ENCODE results near the gene CACNG5.
A peak's percentile ranks its signal among the peaks of the same experiment; 100 is the strongest.

Gene CACNG5

GRCh38 chr17:66850692-66851091 lies 15.8 kb downstream of the CACNG5 start:
- no peak for DNase-seq

- no peak for DNase-seq
These were observed 20.3 kb downstream of the CACNG5 start for GRCh38 chr17:66855204-66855603.

GRCh38 chr17:66858226-66859083 lies 23.5 kb downstream of the CACNG5 start:
- no peak for DNase-seq

- no peak for DNase-seq
These were observed 24.4 kb downstream of the CACNG5 start for GRCh38 chr17:66859353-66859752.

- DNase-seq, result no peak
These were observed 25.3 kb downstream of the CACNG5 start for GRCh38 chr17:66860204-66860603.

GRCh38 chr17:66863820-66864219 lies 28.9 kb downstream of the CACNG5 start:
- DNase-seq, result no peak

- no peak for DNase-seq
These were observed 30.2 kb downstream of the CACNG5 start for GRCh38 chr17:66865151-66865550.

- no peak for DNase-seq
These were observed 39.0 kb downstream of the CACNG5 start for GRCh38 chr17:66873962-66874361.

GRCh38 chr17:66884931-66885330 lies 50.0 kb downstream of the CACNG5 start:
- DNase-seq, result no peak

GRCh38 chr17:66885417-66885816 lies 50.5 kb downstream of the CACNG5 start:
- DNase-seq, result no peak

- no peak for DNase-seq
These were observed 54.7 kb downstream of the CACNG5 start for GRCh38 chr17:66889480-66890230.

GRCh38 chr17:66892246-66892645 lies 57.3 kb downstream of the CACNG5 start:
- no peak for DNase-seq

GRCh38 chr17:66893382-66893781 lies 58.5 kb downstream of the CACNG5 start:
- DNase-seq, result no peak

- no peak for DNase-seq
These were observed 58.9 kb downstream of the CACNG5 start for GRCh38 chr17:66893863-66894262.

GRCh38 chr17:66897141-66897540 lies 62.2 kb downstream of the CACNG5 start:
- no peak for DNase-seq

- DNase-seq, result no peak
These were observed 63.6 kb downstream of the CACNG5 start for GRCh38 chr17:66898536-66898935.

GRCh38 chr17:66900126-66901010 lies 65.5 kb downstream of the CACNG5 start:
- no peak for DNase-seq

- peak; percentile 49 for DNase-seq
These were observed 68.4 kb downstream of the CACNG5 start for GRCh38 chr17:66903296-66903695.

GRCh38 chr17:66903781-66904180 lies 68.9 kb downstream of the CACNG5 start:
- DNase-seq, result no peak

- no peak for DNase-seq
These were observed 70.1 kb downstream of the CACNG5 start for GRCh38 chr17:66904760-66905624.

GRCh38 chr17:66906321-66907278 lies 71.7 kb downstream of the CACNG5 start:
- DNase-seq, result peak; percentile 53
